HFFc6 (cell line): ENCODE measurements around the gene HNRNPU. TPM values are rescaled to one million over a fixed set of nuclear protein-coding genes. Genes with fewer than 3 reads are reported as not detected.

ENCODE experiments used
- DNase-seq: peaks from one replicate; pipeline ENCODE4 v3.0.0-alpha.2; 2018
- H3K27ac Mint-ChIP-seq: 2 replicates; pipeline ENCODE4 v1.8.0; 2020; ENCODE audit warnings: mild to moderate bottlenecking, mixed read lengths
- H3K27me3 Mint-ChIP-seq: 2 replicates; pipeline ENCODE4 v1.8.0; 2021; ENCODE audit warnings: mild to moderate bottlenecking, moderate library complexity, mixed read lengths; ENCODE audit not compliant: insufficient read depth
- H3K36me3 Mint-ChIP-seq: 2 replicates; pipeline ENCODE4 v1.8.0; 2021; ENCODE audit warnings: low read depth, mixed read lengths
- H3K4me1 Mint-ChIP-seq: 2 replicates; pipeline ENCODE4 v1.8.0; 2020; ENCODE audit warnings: low read depth, mixed read lengths
- H3K4me3 Mint-ChIP-seq: 2 replicates; pipeline ENCODE4 v1.8.0; 2020; ENCODE audit warnings: mild to moderate bottlenecking, moderate library complexity, mixed read lengths
- H3K9me3 Mint-ChIP-seq: 2 replicates; pipeline ENCODE4 v1.8.0; 2020; ENCODE audit warnings: mild to moderate bottlenecking, mixed read lengths
- CTCF ChIP-seq: fragments of 200-600 bp; sonication (generic); IDR thresholded peaks from 2 replicates; pipeline ENCODE4 v1.5.0; 2021; ENCODE audit warnings: antibody characterized with exemption, mild to moderate bottlenecking
- total RNA-seq, 6 experiments: library from RNA; stranded (reverse); fragmentation: NEBNext Ultra II Directional; extraction: Animal tissue kit (Norgen Biotek cat#: 25700); gene quantifications; 2 replicates in 1 of 6; 3 replicates in 5 of 6; pipeline ENCODE4 v1.2.3, GENCODE V29; 2021

HNRNPU gene
- total RNA-seq, 6 experiments from 2014 or later, result 266 to 344 (median 322) TPM

- H3K27me3 Mint-ChIP-seq, result peaks cover 13% of the 10 kb centered on the region
- H3K4me3 Mint-ChIP-seq, result no peak overlapping the region
- H3K27ac Mint-ChIP-seq, result no peak overlapping the region
- H3K4me1 Mint-ChIP-seq, result peaks cover 16% of the 10 kb centered on the region
- H3K36me3 Mint-ChIP-seq, result no peaks in the 10 kb centered on the region
- TF ChIP-seq CTCF, result no peak
- no peaks in the 10 kb centered on the region for H3K9me3 Mint-ChIP-seq
- no peak for DNase-seq
Observed at GRCh38 chr1:244820131-244820530, 44.2 kb downstream of the HNRNPU start.

- Mint-ChIP-seq H3K27me3 (peaks cover 24% of the 10 kb centered on the region), H3K27ac (no peak overlapping the region), H3K9me3 (no peaks in the 10 kb centered on the region), H3K4me1 (peaks cover 16% of the 10 kb centered on the region), H3K36me3 (no peaks in the 10 kb centered on the region), H3K4me3 (no peak overlapping the region)
- DNase-seq, result no peak
- TF ChIP-seq CTCF, result no peak
Observed at GRCh38 chr1:244817415-244817894, 46.9 kb downstream of the HNRNPU start.

GRCh38 chr1:244815600-244816099 lies 48.7 kb downstream of the HNRNPU start:
- DNase-seq, result no peak
- H3K9me3 Mint-ChIP-seq, result no peaks in the 10 kb centered on the region
- H3K4me3 Mint-ChIP-seq, result no peak overlapping the region; the same call in 1 of the 2 replicates
- no peaks in the 10 kb centered on the region for H3K36me3 Mint-ChIP-seq
- no peak for TF ChIP-seq CTCF
- peaks cover 29% of the 10 kb centered on the region for H3K27me3 Mint-ChIP-seq
- H3K4me1 Mint-ChIP-seq, result peaks cover 6% of the 10 kb centered on the region; the same call in 1 of the 2 replicates
- no peak overlapping the region for H3K27ac Mint-ChIP-seq

GRCh38 chr1:244813327-244813726 lies 51.0 kb downstream of the HNRNPU start:
- no peaks in the 10 kb centered on the region for H3K36me3 Mint-ChIP-seq
- H3K4me3 Mint-ChIP-seq, result no peak overlapping the region
- H3K27ac Mint-ChIP-seq, result no peak overlapping the region

GRCh38 chr1:244810221-244810620 lies 54.1 kb downstream of the HNRNPU start:
- Mint-ChIP-seq H3K4me3 (no peak overlapping the region), H3K4me1 (no peaks in the 10 kb centered on the region), H3K27me3 (peaks cover 23% of the 10 kb centered on the region), H3K27ac (no peak overlapping the region), H3K36me3 (no peaks in the 10 kb centered on the region), H3K9me3 (no peaks in the 10 kb centered on the region)
- DNase-seq, result no peak
- TF ChIP-seq CTCF, result no peak

More at GRCh38 chr1:244813327-244813726, 51.0 kb downstream of the HNRNPU start:
- Mint-ChIP-seq H3K4me1 (no peaks in the 10 kb centered on the region), H3K27me3 (peaks cover 29% of the 10 kb centered on the region), H3K9me3 (no peaks in the 10 kb centered on the region)
- TF ChIP-seq CTCF, result no peak
- DNase-seq, result no peak
